Activated naive CD4-positive, alpha-beta T cell (primary cell): ENCODE data around the gene ZNF837.
"Not testable (repeated sequence)": the region's sequence is repeated elsewhere in the genome, so short reads cannot be mapped to it uniquely, and the experiment has no call there.

Source experiments
- DNase-seq, 4 experiments: peaks; one replicate each; lab custom pipeline; 2025; lab: John Stamatoyannopoulos, UW

Gene ZNF837

GRCh38 chr19:58351558-58351878 lies 29.3 kb downstream of the ZNF837 start:
- DNase-seq: no peak

GRCh38 chr19:58350871-58351557 lies 29.8 kb downstream of the ZNF837 start:
- DNase-seq: no peak

- no peak for DNase-seq
These were observed 30.6 kb downstream of the ZNF837 start for GRCh38 chr19:58350001-58350861.

GRCh38 chr19:58349590-58349989 lies 31.2 kb downstream of the ZNF837 start:
- DNase-seq: no peak

GRCh38 chr19:58348080-58348479 lies 32.8 kb downstream of the ZNF837 start:
- not testable (repeated sequence) for DNase-seq

- DNase-seq: peak in 3 of 4 experiments; percentile 38 to 60 (median 43)
These were observed 33.6 kb downstream of the ZNF837 start for GRCh38 chr19:58346961-58347929.

GRCh38 chr19:58345558-58345957 lies 35.3 kb downstream of the ZNF837 start:
- DNase-seq: no peak

GRCh38 chr19:58338825-58339558 lies 41.8 kb downstream of the ZNF837 start:
- DNase-seq: no peak

GRCh38 chr19:58338336-58338735 lies 42.5 kb downstream of the ZNF837 start:
- no peak for DNase-seq

GRCh38 chr19:58336820-58337219 lies 44.0 kb downstream of the ZNF837 start:
- DNase-seq: no peak

GRCh38 chr19:58336216-58336615 lies 44.6 kb downstream of the ZNF837 start:
- no peak for DNase-seq

- DNase-seq: no peak
These were observed 45.2 kb downstream of the ZNF837 start for GRCh38 chr19:58335630-58336029.

- DNase-seq: no peak
These were observed 46.1 kb downstream of the ZNF837 start for GRCh38 chr19:58334691-58335249.

- DNase-seq: no peak
These were observed 48.1 kb downstream of the ZNF837 start for GRCh38 chr19:58332697-58333096.

- DNase-seq: no peak
These were observed 50.4 kb downstream of the ZNF837 start for GRCh38 chr19:58330458-58330857.

- peak in 1 of 4 experiments; percentile 17 for DNase-seq
These were observed 51.8 kb downstream of the ZNF837 start for GRCh38 chr19:58328999-58329398.

- DNase-seq: peak; percentile 53 to 81 (median 70)
These were observed 53.7 kb downstream of the ZNF837 start, which contains the start of gene ZSCAN22 for GRCh38 chr19:58326914-58327726. TSS of gene ZSCAN22 (plus strand) at chr19:58326994. CDS start at chr19:58334803, 7,809 bp downstream.

- no peak for DNase-seq
These were observed 54.3 kb downstream of the ZNF837 start for GRCh38 chr19:58326501-58326913.

GRCh38 chr19:58325311-58326022 lies 55.4 kb downstream of the ZNF837 start:
- no peak for DNase-seq
